C4-2B (cell line): ENCODE data around the gene KAT7.

Source experiments
- H3K27ac ChIP-seq: fragments of 450-650 bp; 2 replicates; pipeline ENCODE4 v1.5.1; 2017
- ZFX ChIP-seq: fragments of 450-650 bp; IDR thresholded peaks from 2 replicates; pipeline ENCODE4 v1.6.1; 2017
- TF ChIP-seq, protein P1 (sequence below): fragments of 450-650 bp; conservative IDR thresholded peaks from 2 replicates; pipeline ENCODE4 v1.5.1; 2017; ENCODE audit warnings: mild to moderate bottlenecking

The KAT7 gene

DNA sequence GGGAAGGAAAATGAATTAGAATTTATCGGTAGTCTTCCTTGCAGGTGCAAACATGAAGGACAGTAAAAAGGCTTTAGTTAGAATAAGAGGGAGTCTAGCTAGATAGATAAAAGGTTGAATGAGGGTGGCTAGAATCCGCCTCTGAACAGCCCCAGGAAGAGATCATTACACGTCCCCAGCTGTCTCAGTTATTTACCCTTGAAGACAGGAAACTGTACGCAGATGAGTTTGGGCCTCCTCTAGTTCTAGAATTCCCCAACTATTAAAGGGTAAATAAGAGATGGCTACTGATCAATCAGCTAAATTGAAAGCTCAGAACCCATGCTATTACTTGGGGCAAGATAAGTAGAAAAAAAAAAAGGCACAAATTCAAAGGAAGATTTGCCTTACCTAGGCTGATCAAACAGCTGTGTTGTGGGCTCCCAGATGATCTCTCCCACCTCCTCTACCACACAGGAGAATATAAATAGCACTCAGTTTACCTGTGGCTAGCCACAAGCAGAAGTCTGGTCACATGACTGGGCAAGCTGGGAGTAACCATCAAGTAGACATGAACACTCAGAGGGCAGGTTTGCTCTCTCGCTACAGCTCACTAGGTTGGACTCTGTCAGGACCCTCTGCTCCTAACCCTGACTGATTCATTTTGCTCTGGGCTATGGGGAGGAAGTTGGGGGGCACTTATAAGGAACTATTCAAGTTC, 41.5 kb upstream of the KAT7 start:
- TF ChIP-seq, protein P1, sequence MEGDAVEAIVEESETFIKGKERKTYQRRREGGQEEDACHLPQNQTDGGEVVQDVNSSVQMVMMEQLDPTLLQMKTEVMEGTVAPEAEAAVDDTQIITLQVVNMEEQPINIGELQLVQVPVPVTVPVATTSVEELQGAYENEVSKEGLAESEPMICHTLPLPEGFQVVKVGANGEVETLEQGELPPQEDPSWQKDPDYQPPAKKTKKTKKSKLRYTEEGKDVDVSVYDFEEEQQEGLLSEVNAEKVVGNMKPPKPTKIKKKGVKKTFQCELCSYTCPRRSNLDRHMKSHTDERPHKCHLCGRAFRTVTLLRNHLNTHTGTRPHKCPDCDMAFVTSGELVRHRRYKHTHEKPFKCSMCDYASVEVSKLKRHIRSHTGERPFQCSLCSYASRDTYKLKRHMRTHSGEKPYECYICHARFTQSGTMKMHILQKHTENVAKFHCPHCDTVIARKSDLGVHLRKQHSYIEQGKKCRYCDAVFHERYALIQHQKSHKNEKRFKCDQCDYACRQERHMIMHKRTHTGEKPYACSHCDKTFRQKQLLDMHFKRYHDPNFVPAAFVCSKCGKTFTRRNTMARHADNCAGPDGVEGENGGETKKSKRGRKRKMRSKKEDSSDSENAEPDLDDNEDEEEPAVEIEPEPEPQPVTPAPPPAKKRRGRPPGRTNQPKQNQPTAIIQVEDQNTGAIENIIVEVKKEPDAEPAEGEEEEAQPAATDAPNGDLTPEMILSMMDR: no peak
- no peak for TF ChIP-seq ZFX

DNA sequence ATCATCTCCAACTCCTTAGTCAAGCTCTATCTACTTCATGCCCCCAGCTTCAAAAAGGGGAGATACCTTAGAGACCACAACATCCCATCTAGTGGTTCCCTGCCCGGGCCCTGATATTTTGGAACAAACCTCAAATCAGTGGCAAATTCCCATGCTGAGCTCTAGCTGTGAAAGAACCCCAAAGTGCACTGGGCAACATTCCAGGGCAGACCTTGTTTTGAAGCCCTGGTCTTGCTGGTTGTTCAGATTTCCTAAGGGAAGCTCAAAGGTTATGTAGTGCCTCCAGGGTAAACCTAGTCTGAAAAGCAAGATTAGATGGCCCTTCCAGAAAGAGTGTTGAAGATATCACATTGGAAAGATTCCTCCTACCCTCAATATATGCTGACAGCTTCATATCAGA, 40.8 kb upstream of the KAT7 start:
- TF ChIP-seq, protein P1: no peak
- no peak for TF ChIP-seq ZFX
- no peak overlapping the region for H3K27ac ChIP-seq

More for the DNA sequence above, 41.5 kb upstream of the KAT7 start:
- H3K27ac ChIP-seq: no peak overlapping the region

DNA sequence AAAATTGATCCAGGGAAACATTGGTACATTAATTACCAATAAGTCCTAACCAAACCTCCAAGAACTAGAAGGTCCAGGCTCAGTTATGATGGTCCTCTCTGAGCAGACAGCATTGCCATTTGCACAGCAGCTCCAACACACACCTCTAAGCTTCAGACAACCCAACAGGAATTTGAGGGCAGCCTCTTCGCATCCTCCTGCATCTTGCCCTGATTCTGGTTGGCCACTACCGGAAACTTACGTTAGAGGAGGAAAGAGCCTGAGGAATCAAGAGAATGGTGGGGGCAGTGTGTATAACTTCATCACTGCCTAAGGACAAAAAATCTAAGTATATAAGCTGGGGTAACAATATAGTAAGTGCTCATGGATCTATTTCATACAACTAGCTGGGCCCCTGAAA, 40.3 kb upstream of the KAT7 start:
- TF ChIP-seq, protein P1: no peak
- no peak for TF ChIP-seq ZFX
- no peak overlapping the region for H3K27ac ChIP-seq

DNA sequence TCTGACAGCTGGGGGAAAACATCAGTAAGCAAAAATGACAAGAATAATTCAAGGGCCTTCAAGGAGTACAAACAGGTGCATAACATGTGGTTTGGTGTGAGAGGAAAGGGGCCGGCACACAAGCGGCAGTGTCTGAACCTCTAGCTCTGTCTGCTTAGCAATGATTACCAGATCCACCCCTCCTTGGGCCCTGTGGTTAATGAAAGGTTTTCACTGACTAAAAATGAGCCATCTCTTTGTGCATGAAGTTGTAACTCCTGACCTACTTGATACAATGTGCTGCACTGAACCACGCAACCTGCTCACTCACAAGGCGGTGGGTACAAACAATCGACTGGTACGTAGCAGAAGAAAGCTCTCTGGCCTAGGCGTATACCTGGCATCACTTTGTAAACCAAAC, 39.7 kb upstream of the KAT7 start:
- TF ChIP-seq, protein P1: no peak
- TF ChIP-seq ZFX: no peak
- H3K27ac ChIP-seq: no peak overlapping the region

DNA sequence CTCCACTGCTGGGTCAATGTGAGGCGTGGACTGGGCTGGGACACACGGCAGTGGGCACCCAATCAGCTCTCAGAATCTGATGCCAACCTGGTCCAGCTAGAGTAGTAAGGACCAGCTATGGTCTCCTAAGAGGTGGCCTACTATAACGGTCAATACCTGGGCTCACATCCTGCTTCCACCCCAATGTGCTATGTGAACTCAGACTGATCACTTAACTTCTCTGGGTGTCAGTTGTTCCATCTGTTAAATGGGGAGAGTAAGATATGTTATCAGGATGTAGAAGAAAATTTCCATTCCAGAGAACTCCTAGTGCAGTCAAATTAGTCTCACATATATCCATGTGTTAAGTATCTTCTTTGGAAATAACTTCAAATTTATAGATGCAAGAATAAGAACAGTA, 38.8 kb upstream of the KAT7 start:
- TF ChIP-seq, protein P1: no peak
- no peak for TF ChIP-seq ZFX
- H3K27ac ChIP-seq: no peak overlapping the region

DNA sequence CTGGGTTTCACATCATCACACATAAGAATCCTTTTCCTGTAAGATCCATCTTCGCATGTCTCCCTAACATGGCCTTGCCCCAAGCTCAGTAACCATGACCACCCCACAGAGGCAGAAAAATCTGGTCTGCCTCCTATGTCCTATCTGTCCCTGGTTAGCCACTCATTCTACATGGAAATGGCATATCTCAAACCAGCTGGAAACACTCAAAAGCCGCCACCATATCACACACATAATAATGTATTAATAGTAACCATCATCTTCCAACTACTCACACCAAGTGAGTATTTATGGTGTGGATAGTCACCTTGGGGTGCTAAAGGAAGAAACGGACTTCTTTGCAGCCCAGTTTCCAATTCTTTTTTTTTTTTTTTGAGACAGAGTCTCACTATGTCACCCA, 36.0 kb upstream of the KAT7 start:
- TF ChIP-seq, protein P1: no peak
- TF ChIP-seq ZFX: no peak
- H3K27ac ChIP-seq: no peak overlapping the region

DNA sequence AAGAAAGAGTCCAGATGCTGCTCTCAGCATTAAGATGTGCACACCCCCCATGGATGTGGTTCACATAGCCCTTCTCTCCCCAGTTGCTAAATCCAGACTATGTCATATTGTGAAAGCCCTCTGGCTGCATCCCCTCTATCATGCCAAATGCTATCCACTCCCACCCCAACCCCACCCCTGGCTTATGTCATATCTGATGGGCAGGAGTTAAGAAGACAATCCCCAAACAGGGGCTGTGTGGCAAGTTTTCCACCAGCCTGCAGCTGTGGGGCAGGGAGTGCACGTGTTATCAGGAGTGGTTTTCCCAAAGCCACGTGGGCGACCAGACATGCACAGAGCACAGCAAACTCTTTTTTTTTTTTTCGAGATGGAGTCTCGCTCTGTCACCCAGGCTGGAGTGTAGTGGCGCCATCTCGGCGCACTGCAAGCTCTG, 34.5 kb upstream of the KAT7 start:
- no peak for TF ChIP-seq ZFX
- TF ChIP-seq, protein P1: no peak
- no peak overlapping the region for H3K27ac ChIP-seq
